ENCODE measurements around the gene MAP1B.

MAP1B gene

DNA sequence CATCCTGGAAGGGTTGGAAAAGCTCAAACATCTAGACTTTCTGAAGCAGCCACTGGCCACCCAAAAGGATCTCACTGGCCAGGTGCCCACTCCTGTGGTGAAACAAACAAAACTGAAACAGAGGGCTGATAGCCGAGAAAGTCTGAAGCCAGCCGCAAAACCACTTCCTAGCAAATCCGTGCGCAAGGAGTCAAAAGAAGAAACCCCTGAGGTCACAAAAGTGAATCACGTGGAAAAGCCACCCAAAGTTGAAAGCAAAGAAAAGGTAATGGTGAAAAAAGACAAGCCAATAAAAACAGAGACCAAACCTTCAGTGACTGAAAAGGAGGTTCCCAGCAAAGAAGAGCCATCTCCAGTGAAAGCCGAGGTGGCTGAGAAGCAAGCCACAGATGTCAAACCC lies 87.6 kb downstream of the MAP1B start:
- no peak for DNase-seq (ENCODE audit: low read depth)

DNA sequence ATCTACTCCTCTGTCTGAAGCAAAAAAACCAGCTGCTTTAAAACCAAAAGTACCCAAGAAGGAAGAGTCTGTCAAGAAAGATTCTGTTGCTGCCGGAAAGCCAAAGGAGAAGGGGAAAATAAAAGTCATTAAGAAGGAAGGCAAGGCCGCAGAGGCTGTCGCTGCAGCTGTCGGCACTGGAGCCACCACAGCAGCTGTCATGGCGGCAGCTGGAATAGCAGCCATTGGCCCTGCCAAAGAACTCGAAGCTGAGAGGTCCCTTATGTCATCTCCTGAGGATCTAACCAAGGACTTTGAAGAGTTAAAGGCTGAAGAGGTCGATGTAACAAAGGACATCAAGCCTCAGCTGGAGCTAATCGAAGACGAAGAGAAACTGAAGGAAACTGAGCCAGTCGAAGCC lies 88.3 kb downstream of the MAP1B start:
- no peak for DNase-seq (ENCODE audit: low read depth)

DNA sequence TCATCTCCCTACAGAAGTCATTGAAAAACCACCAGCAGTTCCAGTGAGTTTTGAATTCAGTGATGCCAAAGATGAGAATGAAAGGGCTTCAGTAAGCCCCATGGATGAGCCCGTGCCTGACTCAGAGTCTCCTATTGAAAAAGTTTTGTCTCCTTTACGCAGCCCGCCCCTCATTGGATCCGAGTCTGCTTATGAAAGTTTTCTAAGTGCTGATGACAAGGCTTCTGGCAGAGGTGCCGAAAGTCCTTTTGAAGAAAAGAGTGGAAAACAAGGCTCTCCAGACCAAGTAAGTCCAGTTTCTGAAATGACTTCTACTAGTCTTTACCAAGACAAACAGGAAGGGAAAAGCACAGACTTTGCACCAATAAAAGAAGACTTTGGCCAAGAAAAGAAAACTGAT lies 90.1 kb downstream of the MAP1B start:
- DNase-seq (ENCODE audit: low read depth): no peak

DNA sequence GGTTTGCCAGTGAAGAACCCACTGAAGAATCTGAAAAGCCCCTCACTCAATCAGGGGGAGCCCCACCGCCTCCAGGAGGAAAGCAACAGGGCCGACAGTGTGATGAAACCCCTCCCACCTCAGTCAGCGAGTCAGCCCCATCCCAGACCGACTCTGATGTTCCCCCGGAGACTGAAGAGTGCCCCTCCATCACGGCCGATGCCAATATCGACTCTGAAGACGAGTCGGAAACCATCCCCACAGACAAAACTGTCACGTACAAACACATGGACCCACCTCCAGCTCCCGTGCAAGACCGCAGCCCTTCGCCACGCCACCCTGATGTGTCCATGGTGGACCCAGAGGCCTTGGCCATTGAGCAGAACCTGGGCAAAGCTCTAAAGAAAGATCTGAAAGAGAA lies 92.4 kb downstream of the MAP1B start:
- DNase-seq (ENCODE audit: low read depth): no peak

DNA sequence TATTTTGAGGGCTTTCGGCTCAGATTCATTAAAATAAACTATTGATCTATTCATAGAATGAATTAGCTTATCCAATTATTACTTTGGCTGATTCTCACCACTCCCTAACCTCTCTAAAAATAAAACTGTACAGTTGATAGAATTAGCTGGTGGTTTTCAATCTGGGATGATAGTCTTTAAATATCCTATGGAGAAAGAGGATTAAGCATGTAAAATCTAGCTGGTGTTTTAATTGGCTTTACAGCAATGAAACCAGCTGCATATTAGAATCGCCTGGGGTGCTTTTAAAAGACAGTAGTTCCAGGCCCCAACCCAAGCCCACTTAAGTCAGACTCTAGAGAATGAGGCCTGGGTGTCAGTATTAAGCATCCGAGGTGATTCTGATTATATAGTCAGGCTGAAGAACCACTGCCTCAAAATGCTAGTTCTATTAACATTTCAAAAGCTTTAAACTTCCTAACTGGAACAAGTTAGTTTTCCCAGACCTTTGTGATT lies 95.1 kb downstream of the MAP1B start:
- no peak for DNase-seq (ENCODE audit: low read depth)

DNA sequence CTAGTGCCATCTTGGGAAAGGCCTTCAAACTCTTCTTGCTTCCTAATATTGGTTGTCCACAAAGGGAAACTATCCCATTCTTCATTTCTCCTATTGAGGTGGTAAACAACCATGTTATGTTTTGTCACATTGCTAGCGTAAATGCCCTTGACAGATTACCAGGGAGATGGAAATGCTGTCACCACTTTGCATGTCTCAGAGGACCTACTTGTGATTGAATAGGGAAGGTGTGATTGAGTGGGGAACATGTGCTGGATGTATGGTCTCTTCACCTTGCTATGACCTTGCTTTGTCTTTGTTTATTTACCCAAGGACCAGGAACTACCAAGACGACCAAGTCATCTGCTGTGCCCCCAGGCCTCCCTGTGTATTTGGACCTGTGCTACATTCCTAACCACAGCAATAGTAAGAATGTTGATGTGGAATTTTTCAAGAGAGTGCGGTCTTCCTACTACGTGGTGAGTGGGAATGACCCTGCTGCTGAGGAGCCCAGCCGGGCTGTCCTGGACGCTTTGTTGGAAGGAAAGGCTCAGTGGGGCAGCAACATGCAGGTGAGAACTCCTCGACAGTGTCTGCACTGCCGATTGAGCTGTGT lies 96.1 kb downstream of the MAP1B start:
- DNase-seq (ENCODE audit: low read depth): no peak

DNA sequence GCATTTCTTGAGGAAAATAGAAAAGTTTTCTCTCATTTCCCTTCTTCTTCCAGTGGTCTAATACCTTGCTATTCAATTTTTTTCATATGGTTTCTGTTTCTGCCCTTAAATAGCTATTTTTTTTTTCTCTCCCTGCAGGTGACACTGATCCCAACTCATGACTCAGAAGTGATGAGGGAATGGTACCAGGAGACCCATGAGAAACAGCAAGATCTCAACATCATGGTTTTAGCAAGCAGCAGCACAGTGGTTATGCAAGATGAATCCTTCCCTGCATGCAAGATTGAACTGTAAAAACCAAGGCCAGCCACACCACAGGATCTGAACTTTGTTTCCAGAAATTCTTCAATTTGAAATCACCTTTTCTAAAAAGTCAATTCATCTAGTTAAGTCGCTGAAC lies 97.7 kb downstream of the MAP1B start:
- DNase-seq (ENCODE audit: low read depth): no peak

DNA sequence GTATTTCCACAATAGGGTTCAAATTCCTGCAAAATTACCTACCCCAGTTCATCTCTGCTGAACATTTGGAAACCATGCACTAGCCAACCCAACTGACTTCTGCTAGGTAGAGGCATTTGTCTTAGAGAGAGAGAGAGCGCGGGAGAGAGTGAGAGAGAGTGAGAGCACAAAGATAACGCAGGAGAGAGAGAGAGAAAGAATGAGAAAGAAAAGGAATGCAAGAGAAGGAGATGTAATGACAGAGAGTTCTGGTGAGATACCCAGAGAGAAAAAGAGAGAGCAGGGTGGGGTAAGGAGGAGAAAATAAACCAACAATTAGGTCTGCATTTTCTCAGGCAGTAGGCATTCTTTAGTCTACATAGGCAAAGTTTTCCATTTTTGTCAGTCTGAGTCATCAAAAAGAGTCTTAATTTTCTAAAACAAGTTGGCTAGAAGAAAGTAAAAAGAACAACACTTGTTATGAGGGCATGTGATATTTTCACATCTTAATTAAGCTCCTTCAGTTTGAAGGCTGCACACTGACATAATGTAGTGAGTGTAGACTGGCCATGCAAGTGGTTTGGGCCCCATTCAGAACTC lies 98.2 kb downstream of the MAP1B start:
- no peak for DNase-seq (ENCODE audit: low read depth)

DNA sequence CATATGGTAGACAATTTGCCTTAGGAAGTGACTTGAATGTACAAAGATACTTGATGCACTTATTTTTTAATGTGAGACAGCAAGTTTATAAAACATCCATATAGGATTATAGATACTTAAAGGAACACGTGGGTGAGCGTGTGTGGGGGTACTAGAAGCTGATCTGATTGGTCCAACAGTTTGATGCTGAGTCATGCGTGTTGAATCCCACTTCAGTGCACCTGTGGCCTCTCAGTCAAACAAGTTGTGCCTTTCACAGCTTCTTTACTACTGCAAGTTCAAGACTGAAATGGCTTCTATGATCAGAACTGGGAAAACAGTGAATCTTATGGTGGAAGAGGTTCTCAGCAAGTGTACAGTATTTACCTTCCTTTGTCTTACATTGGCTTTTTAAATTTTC lies 98.9 kb downstream of the MAP1B start:
- no peak for DNase-seq (ENCODE audit: low read depth)

DNA sequence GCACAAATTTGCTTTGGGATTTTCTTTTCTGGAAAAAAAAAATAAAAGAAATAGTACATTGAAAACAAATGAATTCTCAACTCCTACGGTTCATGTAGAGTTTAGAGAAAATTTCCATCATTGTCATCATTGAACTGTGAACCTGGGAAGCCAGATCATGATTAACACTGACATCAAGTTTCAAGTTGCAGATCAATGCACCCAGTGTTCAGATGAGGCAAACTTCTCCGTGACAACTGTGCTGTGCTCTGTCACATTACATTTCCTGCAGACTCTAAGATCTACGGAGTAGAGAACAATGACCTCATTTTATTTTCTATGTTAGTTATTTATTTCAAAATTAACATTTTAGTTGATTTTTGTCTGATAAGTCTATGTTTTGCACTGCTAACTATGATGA lies 99.7 kb downstream of the MAP1B start:
- DNase-seq (ENCODE audit: low read depth): no peak

DNA sequence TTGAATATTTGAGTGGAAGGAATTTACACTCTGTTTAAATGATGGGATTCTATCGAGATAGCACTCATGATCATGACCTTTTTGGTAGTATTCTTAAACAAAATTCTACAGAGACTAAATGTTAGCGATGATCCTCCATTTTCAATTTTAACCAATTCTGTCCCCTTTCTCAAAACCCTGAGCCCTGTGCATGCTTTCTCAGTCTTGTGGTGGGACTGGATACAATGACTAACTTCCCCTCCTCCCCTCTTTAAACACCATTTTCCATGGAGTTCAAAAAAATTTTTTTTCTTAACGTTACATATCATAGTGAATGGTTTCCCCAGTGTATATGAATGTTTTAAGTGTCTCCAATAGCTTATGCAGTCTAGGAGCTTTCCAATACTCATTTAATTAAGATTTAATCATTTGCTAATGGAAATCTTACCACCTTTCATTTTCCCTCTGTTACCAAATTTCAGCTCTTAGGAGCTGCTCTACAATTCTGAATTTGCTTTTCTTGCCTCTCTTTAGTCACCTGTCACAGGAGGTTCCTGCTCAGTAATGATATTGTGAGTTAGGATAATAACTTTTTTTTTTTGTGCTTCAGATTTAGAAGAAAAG lies 101.2 kb downstream of the MAP1B start:
- no peak for DNase-seq (ENCODE audit: low read depth)

DNA sequence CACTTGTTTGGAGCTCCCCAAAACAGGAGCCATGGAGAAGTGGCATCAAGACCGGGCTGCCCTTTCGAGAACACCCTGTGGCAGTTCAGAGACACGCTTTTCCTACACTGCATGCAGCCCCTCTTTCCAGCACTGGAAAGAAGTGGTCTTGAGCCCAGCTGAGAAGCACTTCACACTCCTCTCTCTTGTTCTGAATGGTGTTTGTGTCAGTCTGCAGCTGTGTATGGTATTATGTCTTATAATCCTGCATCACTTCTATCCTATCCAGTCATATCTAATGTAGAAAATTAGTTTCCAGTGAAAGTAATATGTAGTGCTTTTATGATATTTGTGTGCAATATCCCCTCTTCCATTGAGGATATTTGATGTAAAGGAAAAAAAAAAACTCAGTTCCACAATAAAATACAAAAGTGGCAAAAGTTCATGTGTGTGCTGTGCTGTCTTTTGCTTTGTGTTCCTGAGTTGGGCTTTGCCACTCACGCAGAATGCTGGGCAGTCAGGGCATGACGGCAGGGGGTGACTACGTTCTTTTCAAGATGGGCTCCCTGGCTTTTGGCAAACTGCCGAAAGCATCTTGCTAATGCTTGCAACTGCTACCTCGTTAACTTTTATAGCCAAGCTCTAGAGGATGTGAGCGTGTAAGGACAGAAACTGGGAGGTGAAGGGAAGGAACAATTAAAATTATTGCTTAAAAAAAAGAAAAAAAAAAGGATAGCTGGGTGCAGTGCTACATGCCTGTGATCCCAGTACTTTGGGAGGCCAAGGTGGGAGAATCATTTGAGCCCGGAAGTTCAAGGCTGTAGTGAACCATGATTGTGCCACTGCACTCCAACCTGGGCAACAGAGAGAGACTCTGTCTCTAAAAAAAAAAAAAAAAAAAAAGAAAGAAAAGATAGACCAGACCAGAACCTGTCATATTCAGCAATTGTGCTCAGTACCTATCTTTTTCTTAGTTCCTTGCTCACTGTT lies 102.2 kb downstream of the MAP1B start:
- no peak for DNase-seq (ENCODE audit: low read depth)

DNA sequence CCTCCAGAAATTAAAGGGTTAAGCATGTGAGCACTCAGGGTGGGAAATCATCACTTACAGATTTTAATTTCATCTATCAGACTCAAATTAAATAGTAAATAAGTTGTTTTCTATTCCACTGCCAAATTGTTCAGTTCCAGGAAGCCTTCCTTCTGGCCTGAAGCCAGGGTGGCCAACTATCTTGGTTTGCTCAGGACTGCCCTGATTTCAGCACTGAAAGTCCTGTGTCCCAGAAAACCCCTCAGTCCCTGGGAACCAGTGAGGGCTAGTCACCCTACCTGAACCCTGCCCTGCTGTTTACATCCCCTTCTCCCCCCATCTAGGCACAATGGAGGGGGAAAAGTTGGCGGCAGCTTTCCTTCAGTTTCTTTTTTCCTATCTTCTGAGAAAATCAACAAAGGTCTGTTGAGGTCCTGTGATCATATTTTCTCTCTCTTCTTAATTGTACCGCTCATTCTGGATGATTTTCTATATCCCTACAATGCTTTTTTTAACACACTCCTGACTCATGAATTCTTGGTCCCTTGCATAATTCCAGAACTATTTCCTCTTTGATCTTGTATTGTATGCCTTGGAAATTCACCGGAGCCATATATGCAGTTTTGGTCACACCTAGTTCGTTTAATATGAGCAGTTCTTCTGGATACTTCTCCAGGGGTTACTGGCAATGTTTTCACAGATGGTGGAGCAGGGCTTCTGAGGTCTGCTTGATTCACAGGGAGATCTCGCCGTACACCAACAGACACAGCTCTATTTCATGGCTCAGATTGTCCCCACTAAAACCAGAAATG lies 103.8 kb downstream of the MAP1B start:
- DNase-seq (ENCODE audit: low read depth): peak; percentile 79

DNA sequence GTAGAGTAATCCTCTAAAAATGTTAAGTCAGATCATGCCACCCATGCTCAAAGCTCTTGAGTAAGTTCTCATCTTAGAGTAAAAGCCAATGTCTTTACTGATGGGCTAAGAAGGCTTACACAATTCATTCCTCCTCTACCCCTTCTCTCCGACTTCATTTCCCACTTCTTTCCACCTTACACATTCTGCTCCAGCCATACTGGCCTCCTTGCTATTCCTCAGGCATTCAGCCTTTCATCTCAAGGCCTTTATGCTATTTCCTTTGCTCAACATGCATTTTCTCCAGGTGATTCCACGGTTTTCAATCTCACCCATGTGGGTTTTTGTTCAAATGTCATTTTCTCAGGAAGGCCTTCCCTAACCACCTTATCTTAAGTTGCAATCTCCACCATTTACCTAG lies 104.9 kb downstream of the MAP1B start:
- DNase-seq (ENCODE audit: low read depth): no peak

DNA sequence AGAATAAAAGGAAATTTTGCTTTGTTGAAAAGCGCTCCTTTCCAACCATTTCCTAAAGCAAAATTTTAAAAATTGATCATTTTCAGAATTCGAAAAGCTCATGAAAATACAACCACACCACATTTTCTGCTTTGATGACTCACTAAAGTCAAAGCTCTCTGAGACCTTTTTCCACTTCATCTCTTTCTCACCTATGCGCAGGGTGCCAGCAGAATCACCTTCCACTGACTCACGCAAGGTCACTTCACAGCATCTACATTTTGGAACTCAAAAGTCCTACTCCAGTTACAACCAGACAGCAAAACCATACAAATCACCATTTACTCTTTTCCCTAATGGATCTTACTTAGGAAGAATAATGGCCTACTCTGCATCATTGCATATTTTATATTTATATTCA lies 106.2 kb downstream of the MAP1B start:
- no peak for DNase-seq (ENCODE audit: low read depth)

DNA sequence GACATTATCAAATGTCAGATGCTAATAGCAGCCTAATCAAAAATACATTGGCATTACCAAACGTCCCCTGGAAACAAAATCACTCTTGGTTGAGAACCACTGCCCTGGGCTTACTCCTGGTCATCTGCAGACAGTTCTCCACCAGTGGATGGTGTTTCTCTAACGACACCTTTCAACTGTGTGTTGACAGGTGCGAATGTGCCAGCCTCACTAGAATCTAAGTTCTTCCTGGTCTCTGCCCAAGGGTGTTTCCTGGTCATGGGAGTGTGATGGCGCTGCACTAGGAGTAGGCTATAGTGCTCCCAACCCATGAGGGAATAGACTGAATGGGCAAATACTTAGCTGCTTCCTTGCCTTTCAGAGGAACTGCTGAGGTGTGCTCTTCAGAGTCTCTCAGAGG lies 106.9 kb downstream of the MAP1B start:
- no peak for DNase-seq (ENCODE audit: low read depth)

DNA sequence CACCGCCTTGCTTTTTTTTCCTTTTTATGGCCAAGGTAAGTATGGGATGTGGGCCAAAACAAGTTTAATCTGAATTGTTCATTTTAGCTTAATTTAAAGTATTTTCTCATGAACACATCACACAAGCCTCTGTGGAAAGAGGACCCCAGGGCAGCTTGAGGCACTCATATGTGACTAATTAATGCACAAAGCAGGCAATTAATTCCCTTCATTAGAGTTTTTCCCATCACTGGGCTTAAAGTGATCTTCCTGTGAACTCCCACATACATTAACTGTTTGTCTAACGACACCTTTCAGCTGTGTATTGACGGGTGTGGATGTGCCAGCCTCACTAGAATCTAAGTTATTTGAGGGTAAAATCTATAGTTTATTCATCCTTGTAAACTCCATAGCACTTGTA lies 109.5 kb downstream of the MAP1B start:
- no peak for DNase-seq (ENCODE audit: low read depth)

DNA sequence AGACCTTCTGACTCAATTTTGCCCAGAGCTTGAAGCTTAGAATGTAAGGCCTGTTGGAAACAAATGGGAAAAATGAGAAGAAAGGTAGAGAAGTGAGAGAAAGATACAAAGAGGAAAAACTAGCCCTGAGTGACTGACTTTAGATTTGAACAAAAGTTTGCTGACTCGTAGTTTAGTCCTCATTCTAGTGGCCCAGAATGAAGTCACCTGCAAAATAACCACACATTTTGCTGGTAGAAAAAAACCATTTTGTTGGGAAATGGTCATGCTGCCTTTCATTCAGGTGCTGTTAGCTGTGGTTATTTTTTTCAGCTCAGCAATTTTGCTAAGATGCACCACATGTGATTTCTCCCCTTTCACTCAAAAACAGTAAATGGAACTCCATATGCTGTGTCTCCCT lies 113.8 kb downstream of the MAP1B start:
- no peak for DNase-seq (ENCODE audit: low read depth)

DNA sequence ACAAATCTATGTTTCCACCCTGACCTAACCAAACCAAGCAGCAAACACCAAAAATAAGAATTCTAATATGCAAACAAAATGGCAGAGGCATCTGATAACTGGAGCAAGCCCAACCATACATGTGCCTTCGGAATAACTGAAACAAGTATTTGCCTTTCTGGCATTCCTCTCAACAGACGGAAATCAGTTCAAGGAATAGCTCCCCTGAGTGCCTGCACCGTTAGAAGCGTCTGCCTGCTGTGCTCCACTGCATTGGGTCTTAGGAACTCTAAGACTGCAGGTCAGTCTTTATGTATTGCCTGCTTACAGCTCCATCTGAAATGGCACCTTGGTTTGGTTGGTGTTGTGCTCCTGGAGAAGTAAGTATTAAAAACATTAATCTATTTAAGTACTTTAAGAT lies 114.3 kb downstream of the MAP1B start:
- no peak for DNase-seq (ENCODE audit: low read depth)

DNA sequence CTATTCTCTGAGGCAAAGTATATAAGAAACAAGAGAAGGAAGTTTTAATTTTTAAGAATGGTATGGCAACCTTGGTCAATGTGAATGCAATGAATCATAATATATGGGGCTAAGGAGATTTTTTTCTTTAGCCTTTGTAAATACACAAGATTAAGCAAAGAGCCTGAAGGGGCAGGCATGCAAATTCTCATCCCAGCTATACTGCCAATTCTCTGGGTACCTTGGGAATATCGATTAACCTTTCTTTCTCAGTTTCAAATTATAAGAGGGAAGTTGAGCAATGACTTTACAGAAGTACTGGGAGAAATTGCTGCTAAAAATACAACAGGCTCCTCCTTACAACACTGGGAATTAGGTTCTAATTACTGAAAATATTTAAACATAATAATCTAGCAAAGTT lies 115.2 kb downstream of the MAP1B start:
- no peak for DNase-seq (ENCODE audit: low read depth)

DNA sequence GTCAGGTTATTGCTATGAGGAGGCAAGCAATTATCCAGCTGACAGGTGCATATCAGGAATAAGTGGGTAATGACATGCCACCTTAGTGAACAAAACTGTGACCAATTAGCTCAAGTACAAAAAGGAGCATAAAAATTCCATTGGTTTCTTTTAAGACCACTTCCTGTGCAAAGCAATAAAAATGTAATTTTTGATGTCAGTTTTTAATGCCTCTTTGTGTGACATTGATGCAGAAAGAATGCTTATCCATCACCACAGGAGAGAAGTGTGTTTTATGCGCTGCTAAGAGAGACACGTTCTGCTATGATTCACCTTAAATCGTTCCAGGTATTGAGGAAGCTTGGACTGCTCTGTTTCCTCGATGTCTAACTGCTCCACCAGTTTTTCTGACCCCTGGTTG lies 116.1 kb downstream of the MAP1B start:
- DNase-seq (ENCODE audit: low read depth): no peak

DNA sequence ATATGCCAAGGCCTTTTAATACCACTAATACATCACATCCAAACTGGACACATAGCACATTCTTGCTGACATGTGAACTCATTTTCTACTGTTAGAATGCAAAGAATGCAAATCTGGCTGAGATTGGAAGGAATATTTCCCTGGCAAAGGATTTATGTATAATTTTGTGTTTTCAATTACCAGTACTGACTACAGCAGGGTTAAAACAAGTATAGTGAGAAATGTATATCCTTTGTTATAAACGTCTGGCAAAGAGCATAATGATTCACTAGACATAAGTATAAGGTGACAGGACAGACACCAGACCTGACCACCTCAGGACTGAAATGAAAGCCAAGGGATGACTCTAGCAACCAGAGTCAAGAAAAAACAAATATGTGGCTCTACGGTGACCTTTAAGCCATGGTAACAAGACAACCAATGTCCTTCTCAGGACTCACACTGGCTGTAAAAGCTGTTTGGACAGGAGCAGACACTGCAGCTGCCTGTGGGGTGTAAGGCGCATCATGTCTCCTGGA lies 117.7 kb downstream of the MAP1B start:
- DNase-seq (ENCODE audit: low read depth): no peak

All from non-pigmented ciliary epithelial cell (primary cell).